ENCODE results near the gene POLH. TPM values are rescaled to one million over a fixed set of nuclear protein-coding genes. Genes with fewer than 3 reads are reported as not detected.

Gene POLH
- polyA plus RNA-seq, 1 of the 3 experiments (the other 2 are of a cell fraction), result 11.5 TPM

- H3K79me2 ChIP-seq (ENCODE audit: insufficient read depth), result peaks cover 47% of the 10 kb centered on the region
- H3K36me3 ChIP-seq (replicated peaks in 1 of 2; ENCODE audit: control insufficient read depth in 1 of 2, insufficient read depth in 2 of 2, low read length in 1 of 2), result peaks cover 34 to 52% of the 10 kb centered on the region in 2 experiments
- H3F3A ChIP-seq (replicated peaks; ENCODE audit: insufficient read depth), result peaks cover 13% of the 10 kb centered on the region
- no peak overlapping the region for H3K9ac ChIP-seq
- H3K4me2 ChIP-seq, result no peak overlapping the region
- H2AFZ ChIP-seq (ENCODE audit: low read depth), result no peak overlapping the region
- H3K9me2 ChIP-seq, result no peaks in the 10 kb centered on the region
- ChIA-PET POLR2A (no interaction called here), CTCF (no interaction called here)
- H3K27ac ChIP-seq (ENCODE audit: low read depth in 2 of 2, low read length in 1 of 2), result no peak overlapping the region
- 100% methylated on average over 4 of the region's 4 CpGs for WGBS (ENCODE audit: low lambda C conversion rate)
- H4K20me1 ChIP-seq (ENCODE audit: insufficient read depth), result no peaks in the 10 kb centered on the region
- no peak overlapping the region for H3K4me3 ChIP-seq (ENCODE audit: low read depth in 2 of 2, low read length in 1 of 2)
- no peak for DNase-seq
- no peak for TF ChIP-seq CTCF (IDR thresholded peaks at IDR 0.05)
- TF ChIP-seq USF2 (IDR thresholded peaks at IDR 0.05; ENCODE audit: borderline replicate concordance, low read depth, low read length), result no peak
- no peak for TF ChIP-seq IRF3 (IDR thresholded peaks at IDR 0.05; ENCODE audit: low read depth, low read length)
- no peak for TF ChIP-seq YY1 (IDR thresholded peaks at IDR 0.05; ENCODE audit: low read depth)
- no peak for TF ChIP-seq TEAD4 (IDR thresholded peaks at IDR 0.05; ENCODE audit: borderline replicate concordance, insufficient read depth)
- TF ChIP-seq RAD21 (IDR thresholded peaks at IDR 0.05; ENCODE audit: low read length), result no peak
- no peak for TF ChIP-seq FOSL2 (IDR thresholded peaks at IDR 0.05; ENCODE audit: borderline replicate concordance, low read depth)
- TF ChIP-seq SIN3A (IDR thresholded peaks at IDR 0.05; ENCODE audit: borderline replicate concordance, low read depth, low read length), result no peak
- no peaks in the 10 kb centered on the region for H3K9me3 ChIP-seq
- no peaks in the 10 kb centered on the region; a peak in 1 of 4 replicates for H3K4me1 ChIP-seq (ENCODE audit: control insufficient read depth in 1 of 2, insufficient read depth in 2 of 2, low read depth in 1 of 2, low read length in 1 of 2)
- no peaks in the 10 kb centered on the region for H3K27me3 ChIP-seq (ENCODE audit: insufficient read depth)
Measured at GRCh38 chr6:43572015-43572414, 4.0 kb upstream of the POLH start.

- peak overlapping the region; percentile 95 for H2AFZ ChIP-seq (ENCODE audit: low read depth)
- peaks cover 71% of the 10 kb centered on the region for H3K79me2 ChIP-seq (ENCODE audit: insufficient read depth)
- H4K20me1 ChIP-seq (ENCODE audit: insufficient read depth), result peaks cover 14% of the 10 kb centered on the region
- no peaks in the 10 kb centered on the region for H3K9me3 ChIP-seq
- no peak for TF ChIP-seq GABPA (IDR thresholded peaks at IDR 0.05; ENCODE audit: low read depth)
- no peak for TF ChIP-seq REST (IDR thresholded peaks at IDR 0.05; ENCODE audit: low read depth, low read length)
- TF ChIP-seq MAX (IDR thresholded peaks at IDR 0.05; ENCODE audit: low read depth), result peak; percentile 88
- no peak for TF ChIP-seq ELF1 (IDR thresholded peaks at IDR 0.05)
- TF ChIP-seq NFIC (IDR thresholded peaks at IDR 0.05; ENCODE audit: borderline replicate concordance), result no peak
- TF ChIP-seq SIN3A (IDR thresholded peaks at IDR 0.05; ENCODE audit: borderline replicate concordance, low read depth, low read length), result 0 out of 2 replicates have a peak, but pooled peaks have one; percentile 36
- peak; percentile 95 for TF ChIP-seq MXI1 (IDR thresholded peaks at IDR 0.05; ENCODE audit: low read depth, low read length)
- DNase-seq, result peak; percentile 68
- H3F3A ChIP-seq (replicated peaks; ENCODE audit: insufficient read depth), result peaks cover 29% of the 10 kb centered on the region
- peaks cover 0 to 8% of the 10 kb centered on the region in 2 experiments; a peak in 3 of 4 replicates for H3K4me1 ChIP-seq (ENCODE audit: control insufficient read depth in 1 of 2, insufficient read depth in 2 of 2, low read depth in 1 of 2, low read length in 1 of 2)
- peak overlapping the region; percentile 72 for H3K9ac ChIP-seq
- ChIA-PET POLR2A (interaction anchor here (0.6 to 1.2 kb wide), 8 partner anchors 20 to 504 kb away, joined by 3 to 9 read pairs (median 4); partner anchors contain the start of gene GTPBP2), CTCF (interaction anchor here (0.7 to 1.3 kb wide), 3 partner anchors 16 to 66 kb away, joined by 3 to 5 read pairs (median 3); no protein-coding TSS in a partner anchor)
- H3K27me3 ChIP-seq (ENCODE audit: insufficient read depth), result no peaks in the 10 kb centered on the region
- H3K27ac ChIP-seq (ENCODE audit: low read depth in 2 of 2, low read length in 1 of 2), result peak overlapping the region; percentile 59 to 80; a peak in 3 of 4 replicates
- WGBS (ENCODE audit: low lambda C conversion rate), result under 1% methylated on average over 29 of the region's 38 CpGs
- H3K36me3 ChIP-seq (replicated peaks in 1 of 2; ENCODE audit: control insufficient read depth in 1 of 2, insufficient read depth in 2 of 2, low read length in 1 of 2), result peaks cover 22 to 26% of the 10 kb centered on the region in 2 experiments
- no peaks in the 10 kb centered on the region for H3K9me2 ChIP-seq
- H3K4me3 ChIP-seq (ENCODE audit: low read depth in 2 of 2, low read length in 1 of 2), result peak overlapping the region; percentile 75 to 96
- H3K4me2 ChIP-seq, result peak overlapping the region; percentile 89
Measured at GRCh38 chr6:43575105-43575771, 747 bp upstream of the POLH start.

Measured in SK-N-SH (cell line).